ENCODE measurements around the gene SLX9.
"Not testable (repeated sequence)": the region's sequence is repeated elsewhere in the genome, so short reads cannot be mapped to it uniquely, and the experiment has no call there.

The SLX9 gene

DNA sequence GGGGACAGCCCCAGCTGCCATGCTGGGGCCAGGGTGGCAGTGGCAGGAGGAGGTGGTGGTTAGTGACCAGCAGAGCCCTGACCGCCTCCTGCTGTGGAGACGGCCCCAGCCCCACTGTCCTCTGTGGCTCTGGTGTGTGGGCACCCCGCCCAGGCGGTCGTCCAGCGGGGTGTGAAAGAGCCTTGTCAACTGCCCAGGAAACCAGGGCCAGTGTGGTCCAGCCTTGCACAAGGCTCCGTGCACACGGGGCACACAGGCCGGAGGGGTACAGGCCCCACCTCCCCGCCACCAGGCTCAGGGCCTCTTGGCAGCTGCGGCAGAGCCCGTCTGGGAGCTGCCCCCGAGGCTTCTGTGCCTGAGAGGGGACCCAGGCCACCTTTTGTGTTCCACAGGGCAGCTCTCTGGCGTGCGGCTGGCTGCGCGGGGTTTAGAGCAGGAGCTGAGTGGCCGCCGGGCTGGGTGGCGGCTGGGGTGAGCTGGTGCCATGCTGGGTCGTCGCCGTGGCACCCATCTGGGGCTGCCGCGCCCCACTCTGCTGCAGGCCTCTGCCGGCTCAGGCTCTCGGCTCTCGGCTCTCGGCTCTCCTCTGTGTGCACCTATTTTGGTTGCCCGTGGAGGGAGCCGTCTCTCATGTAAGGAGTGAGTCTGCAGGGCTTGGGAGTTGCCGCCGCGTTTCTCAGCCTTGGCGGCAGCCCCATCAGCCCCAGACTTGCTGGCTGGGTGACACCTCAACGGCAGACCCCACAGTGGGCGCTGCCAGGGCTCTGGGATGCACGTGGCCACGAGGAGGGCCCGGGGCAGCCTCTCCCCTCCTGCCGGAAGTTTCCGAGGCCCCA lies 36.1 kb downstream of the SLX9 start:
- no peak for TF ChIP-seq EZH2 (IDR thresholded peaks at IDR 0.05; ENCODE audit: borderline replicate concordance, low read depth, low read length, severe bottlenecking)
- TF ChIP-seq, protein P1, sequence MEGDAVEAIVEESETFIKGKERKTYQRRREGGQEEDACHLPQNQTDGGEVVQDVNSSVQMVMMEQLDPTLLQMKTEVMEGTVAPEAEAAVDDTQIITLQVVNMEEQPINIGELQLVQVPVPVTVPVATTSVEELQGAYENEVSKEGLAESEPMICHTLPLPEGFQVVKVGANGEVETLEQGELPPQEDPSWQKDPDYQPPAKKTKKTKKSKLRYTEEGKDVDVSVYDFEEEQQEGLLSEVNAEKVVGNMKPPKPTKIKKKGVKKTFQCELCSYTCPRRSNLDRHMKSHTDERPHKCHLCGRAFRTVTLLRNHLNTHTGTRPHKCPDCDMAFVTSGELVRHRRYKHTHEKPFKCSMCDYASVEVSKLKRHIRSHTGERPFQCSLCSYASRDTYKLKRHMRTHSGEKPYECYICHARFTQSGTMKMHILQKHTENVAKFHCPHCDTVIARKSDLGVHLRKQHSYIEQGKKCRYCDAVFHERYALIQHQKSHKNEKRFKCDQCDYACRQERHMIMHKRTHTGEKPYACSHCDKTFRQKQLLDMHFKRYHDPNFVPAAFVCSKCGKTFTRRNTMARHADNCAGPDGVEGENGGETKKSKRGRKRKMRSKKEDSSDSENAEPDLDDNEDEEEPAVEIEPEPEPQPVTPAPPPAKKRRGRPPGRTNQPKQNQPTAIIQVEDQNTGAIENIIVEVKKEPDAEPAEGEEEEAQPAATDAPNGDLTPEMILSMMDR (IDR thresholded peaks at IDR 0.05; ENCODE audit: borderline replicate concordance, extremely low read depth, low read length, poor library complexity, severe bottlenecking): no peak
- DNase-seq: no peak

DNA sequence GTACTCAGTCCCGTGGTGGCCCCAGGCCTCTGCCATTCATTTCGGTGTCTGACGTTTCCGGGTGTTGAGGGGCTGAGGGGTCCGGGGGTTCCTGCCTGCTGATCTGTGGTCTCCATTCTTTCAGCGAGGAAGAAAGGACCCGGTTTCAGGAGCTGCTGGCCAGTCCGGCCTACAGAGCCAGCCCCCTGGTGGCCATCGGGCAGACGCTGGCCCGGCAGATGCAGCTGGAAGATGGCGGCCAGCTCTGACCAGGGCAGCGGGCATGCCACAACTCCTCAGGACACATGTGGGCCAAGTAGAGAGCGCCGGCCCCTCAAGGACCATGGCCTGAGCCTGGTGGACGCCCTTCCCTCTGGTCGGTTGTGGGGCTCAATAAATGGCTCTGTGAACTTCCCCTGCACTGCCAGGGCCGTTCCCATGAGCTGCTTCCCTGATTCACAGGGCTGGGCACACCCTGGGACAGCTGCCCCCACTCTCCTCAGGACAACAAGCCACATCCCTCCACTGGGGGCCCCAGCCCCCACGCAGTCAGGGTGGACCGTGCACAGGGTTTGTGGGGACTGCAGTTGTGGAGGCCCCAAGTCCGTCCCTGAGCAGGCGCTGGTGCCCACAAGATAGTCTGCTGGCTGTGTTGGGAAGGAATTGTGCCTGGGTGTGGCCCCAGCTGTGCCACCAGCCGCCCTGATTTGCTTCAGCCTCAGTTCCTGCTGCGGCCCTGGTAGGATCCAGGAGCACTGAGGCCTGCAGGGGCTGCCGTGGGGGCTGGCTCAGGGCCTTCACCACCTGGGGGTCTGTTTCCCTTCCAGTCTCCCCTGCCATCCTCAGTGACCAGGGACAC lies 36.9 kb downstream of the SLX9 start:
- H3K27me3 ChIP-seq (ENCODE audit: insufficient read depth, low read length, poor library complexity); H3K4me2 ChIP-seq (ENCODE audit: insufficient read depth, low read length); H2AFZ ChIP-seq (ENCODE audit: low read depth, low read length); H3K9me3 ChIP-seq (ENCODE audit: insufficient read depth, low read length, severe bottlenecking); H3K9ac ChIP-seq (ENCODE audit: low read depth, low read length); H3K4me3 ChIP-seq (ENCODE audit: low read depth in 1 of 2, low read length in 2 of 2); H3K27ac ChIP-seq (ENCODE audit: low read length); DNase-seq; ATAC-seq (ENCODE audit: insufficient read depth, low read depth); H3K79me2 ChIP-seq (ENCODE audit: insufficient read depth, low read length); H3K4me1 ChIP-seq (ENCODE audit: insufficient read depth, low read length): not testable (repeated sequence)
- peaks cover 53% of the 10 kb centered on the region for H3K36me3 ChIP-seq (ENCODE audit: insufficient read depth, low read length)
- peaks cover 27% of the 10 kb centered on the region for H4K20me1 ChIP-seq (ENCODE audit: insufficient read depth, low read length)

More for the DNA sequence above, 36.1 kb downstream of the SLX9 start:
- no peak overlapping the region for H3K4me2 ChIP-seq (ENCODE audit: insufficient read depth, low read length)
- no peaks in the 10 kb centered on the region for H3K27me3 ChIP-seq (ENCODE audit: insufficient read depth, low read length, poor library complexity)
- H3K36me3 ChIP-seq (ENCODE audit: insufficient read depth, low read length): peaks cover 53% of the 10 kb centered on the region
- H3K4me1 ChIP-seq (ENCODE audit: insufficient read depth, low read length): no peaks in the 10 kb centered on the region
- H3K27ac ChIP-seq (ENCODE audit: low read length): no peak overlapping the region
- H2AFZ ChIP-seq (ENCODE audit: low read depth, low read length): no peak overlapping the region
- no peaks in the 10 kb centered on the region for H3K9me3 ChIP-seq (ENCODE audit: insufficient read depth, low read length, severe bottlenecking)
- H3K4me3 ChIP-seq (ENCODE audit: low read depth in 1 of 2, low read length in 2 of 2): no peak overlapping the region
- no peaks in the 10 kb centered on the region for H3K79me2 ChIP-seq (ENCODE audit: insufficient read depth, low read length)
- no peak for ATAC-seq (ENCODE audit: insufficient read depth, low read depth)
- H3K9ac ChIP-seq (ENCODE audit: low read depth, low read length): no peak overlapping the region
- peaks cover 29% of the 10 kb centered on the region for H4K20me1 ChIP-seq (ENCODE audit: insufficient read depth, low read length)

DNA sequence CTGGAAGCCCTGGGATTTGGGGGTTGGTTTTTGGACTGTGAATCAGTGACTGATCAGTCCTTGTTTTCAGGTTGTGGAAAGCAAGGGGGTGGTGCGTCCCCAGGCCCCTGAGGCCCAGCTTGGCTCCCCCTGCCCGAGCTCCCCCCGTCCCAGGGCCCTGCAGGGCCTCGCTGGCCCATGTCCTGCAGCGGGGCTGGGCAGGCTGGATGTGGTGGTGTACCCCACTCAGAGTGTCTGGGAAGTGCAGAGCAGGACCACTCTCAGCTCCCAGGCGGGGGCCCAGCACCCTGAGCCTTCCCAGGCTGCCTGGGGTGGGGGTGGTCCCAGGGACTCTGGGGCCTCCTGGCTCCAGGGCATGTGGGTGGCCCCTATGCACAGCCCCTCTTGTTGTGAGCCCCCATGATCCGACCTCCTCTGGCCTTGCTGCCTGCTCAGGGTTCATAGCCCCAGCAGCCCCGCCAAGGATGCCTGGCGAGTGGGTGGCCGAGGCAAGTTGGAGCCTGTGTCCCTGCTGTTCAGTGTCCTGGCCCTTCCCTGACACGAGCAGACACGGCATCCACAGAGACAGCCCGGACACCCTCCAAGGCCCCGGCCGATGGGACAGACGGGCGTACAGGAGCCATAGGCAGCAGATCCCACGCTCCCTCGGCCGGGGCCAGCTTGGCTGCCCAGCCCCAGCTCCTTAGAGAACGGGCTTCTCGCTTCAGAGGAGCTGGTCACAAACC lies 37.9 kb downstream of the SLX9 start:
- no peak overlapping the region for H3K4me2 ChIP-seq (ENCODE audit: insufficient read depth, low read length)
- no peak for TF ChIP-seq EZH2 (IDR thresholded peaks at IDR 0.05; ENCODE audit: borderline replicate concordance, low read depth, low read length, severe bottlenecking)
- TF ChIP-seq, protein P1 (IDR thresholded peaks at IDR 0.05; ENCODE audit: borderline replicate concordance, extremely low read depth, low read length, poor library complexity, severe bottlenecking): no peak

More for the DNA sequence above, 37.9 kb downstream of the SLX9 start:
- Histone ChIP-seq H4K20me1 (ENCODE audit: insufficient read depth, low read length) (peaks cover 18% of the 10 kb centered on the region), H3K27me3 (ENCODE audit: insufficient read depth, low read length, poor library complexity) (no peaks in the 10 kb centered on the region), H2AFZ (ENCODE audit: low read depth, low read length) (no peak overlapping the region), H3K79me2 (ENCODE audit: insufficient read depth, low read length) (no peaks in the 10 kb centered on the region), H3K36me3 (ENCODE audit: insufficient read depth, low read length) (peaks cover 45% of the 10 kb centered on the region), H3K27ac (ENCODE audit: low read length) (no peak overlapping the region), H3K9me3 (ENCODE audit: insufficient read depth, low read length, severe bottlenecking) (no peaks in the 10 kb centered on the region), H3K4me3 (ENCODE audit: low read depth in 1 of 2, low read length in 2 of 2) (no peak overlapping the region), H3K4me1 (ENCODE audit: insufficient read depth, low read length) (no peaks in the 10 kb centered on the region), H3K9ac (ENCODE audit: low read depth, low read length) (no peak overlapping the region)
- DNase-seq (no peak), ATAC-seq (ENCODE audit: insufficient read depth, low read depth) (no peak)

All from DND-41 (cell line).